Cardiac atrium fibroblast (primary cell): ENCODE measurements around the gene LAMTOR2. TPM values are rescaled to one million over a fixed set of nuclear protein-coding genes. Genes with fewer than 3 reads are reported as not detected.

Experiments
- total RNA-seq: library from RNA; depleted of rRNA; stranded (reverse); fragments of >200 nt; gene quantifications from 2 replicates; pipeline ENCODE4 v1.2.3, GENCODE V29; 2015

LAMTOR2 gene
- total RNA-seq = 57.0 and 75.0 TPM in 2 replicates

DNA sequence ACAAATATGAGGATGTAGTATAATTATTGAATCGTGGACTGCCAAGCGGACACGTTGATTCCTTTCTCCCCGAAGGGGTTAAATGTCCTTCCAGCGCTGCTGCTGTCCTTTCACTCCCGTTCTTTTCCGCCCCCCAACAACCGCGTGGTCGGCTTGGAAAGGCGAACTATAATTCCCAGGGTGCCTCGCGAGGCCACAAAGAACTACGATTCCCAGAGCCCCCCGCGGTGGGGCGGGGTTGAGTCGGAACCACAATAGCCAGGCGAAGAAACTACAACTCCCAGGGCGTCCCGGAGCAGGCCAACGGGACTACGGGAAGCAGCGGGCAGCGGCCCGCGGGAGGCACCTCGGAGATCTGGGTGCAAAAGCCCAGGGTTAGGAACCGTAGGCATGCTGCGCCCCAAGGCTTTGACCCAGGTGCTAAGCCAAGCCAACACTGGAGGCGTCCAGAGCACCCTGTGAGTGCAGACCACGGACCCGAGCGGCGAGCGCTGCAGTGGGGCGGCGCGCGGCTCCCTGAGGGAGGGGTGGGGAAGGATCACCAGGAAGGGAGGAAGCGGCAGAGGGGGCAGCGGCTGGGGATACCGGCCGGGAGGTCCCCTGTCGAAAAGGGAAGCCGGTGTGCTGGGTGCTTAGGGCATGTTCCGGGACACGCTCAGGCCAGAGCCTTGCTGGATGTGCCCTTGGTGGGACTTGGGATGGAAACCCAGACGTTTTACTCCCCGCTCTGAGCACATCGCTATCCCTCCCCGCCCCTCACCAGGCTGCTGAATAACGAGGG is at the start of gene LAMTOR2:
Gene LAMTOR2 (plus strand): TSS at position 283 of the 781 bp plus-strand sequence. CDS start 108 bp downstream, at position 391.

DNA sequence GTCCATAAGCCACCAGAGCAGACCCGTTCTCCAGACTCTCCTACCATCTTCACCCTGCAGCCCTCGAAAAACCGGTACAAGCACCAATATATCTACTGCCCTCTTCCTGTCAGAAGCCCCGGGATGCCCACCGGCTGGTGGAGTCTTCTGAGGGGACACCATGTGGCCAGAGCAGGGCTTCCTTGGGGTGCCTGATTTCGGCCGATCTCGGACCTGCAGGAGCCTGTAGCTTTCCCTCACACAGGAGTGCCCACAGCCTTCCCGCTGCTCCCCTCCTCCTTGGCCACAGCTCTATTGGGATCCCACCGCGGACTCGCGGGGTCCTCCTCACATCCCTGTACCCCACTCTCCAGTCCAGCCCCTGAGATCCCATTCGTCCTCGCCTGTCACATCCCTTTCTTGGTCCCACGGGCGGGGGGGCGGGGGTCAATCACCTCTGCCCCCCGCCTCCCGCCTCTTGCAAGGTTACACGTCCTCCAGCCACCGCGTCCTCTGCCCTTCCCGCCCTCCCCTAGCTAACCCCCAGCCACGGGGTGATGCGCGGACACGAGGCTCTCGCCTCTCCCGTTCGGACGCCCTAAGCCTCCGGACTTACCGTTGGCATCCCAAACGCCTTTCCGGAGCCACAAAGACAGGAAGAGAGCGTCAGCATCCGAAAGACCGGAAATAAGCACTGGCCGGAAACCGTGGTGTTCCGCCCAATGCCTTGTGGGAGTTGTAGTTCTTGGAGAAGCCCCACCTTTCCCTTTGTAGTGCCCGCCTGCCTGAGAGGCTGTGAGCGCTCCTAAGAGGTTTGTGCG is 34.1 kb upstream of the LAMTOR2 start, which contains the start of gene SSR2:
Gene SSR2 (minus strand): TSS at position 659 of the 800 bp plus-strand sequence. CDS start 784 bp downstream, outside the sequence.

DNA sequence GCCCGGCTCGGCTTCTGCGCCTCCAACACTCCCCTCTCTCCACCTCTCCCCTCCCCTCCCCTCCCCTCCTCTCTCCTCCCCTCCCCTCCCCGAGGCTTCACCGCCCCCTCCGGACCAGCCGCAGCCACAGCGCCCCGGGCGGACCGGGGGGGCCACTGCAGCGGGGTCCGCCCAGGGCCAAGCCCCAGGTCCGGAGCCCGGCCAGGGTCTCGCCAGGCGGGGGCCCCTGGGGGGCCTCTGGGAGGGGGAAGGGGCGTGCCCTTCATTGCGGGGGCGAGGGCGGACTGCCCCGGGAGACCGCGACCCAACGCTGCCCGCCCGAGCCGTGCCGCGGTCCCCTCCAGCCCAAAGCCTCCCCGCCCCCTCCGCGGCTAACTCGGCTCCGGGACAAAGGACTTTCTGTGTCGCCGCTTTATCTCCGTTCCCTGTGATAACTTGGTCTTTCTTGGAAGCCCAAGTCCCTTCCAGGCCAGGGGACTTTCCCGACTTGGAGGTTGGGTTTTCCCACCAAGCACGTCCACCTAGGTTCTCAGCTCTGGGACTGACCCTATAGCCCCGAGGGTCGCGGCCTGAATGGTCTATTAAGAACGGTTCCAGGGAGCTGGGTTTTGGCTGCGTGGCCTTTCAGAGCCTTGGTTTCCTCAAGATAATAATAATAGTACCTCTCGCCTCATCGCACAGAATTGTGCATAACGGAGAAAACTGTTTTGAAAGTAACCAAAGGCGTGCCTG is 648 bp upstream of the LAMTOR2 start, which contains the start of gene UBQLN4:
Gene UBQLN4 (minus strand): TSS at position 31 of the 732 bp plus-strand sequence. CDS start 97 bp downstream, outside the sequence.

DNA sequence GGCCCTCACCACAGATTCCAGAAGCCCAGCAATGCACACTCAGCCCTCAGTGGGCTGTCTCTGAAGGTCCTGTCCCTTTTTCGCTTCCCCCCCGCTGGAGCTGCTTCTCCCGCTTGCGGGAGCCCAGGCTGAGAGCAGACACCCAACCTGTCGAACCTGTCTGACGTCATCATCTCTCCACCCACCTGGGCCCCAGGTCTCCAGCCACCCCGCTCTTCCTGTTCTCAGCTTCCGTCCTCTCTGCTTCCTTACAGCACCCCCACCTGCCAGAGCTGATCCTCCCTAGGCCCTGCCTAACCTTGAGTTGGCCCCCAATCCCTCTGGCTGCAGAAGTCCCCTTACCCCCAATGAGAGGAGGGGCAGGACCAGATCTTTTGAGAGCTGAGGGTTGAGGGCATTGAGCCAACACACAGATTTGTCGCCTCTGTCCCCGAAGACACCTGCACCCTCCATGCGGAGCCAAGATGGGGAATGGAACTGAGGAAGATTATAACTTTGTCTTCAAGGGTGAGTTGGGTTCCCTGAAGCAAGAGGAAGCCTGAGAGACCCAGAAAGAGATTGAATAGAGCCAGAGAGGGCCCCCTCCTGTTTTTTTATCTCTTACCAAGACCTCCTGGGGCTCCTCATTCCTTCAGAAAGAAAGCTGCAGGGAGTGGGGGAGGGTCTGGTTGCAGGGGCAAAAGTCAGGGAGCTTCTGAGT is 6.5 kb downstream of the LAMTOR2 start, which contains the start of gene RAB25:
Gene RAB25 (plus strand): TSS at position 224 of the 700 bp plus-strand sequence. CDS start 241 bp downstream, at position 465.

DNA sequence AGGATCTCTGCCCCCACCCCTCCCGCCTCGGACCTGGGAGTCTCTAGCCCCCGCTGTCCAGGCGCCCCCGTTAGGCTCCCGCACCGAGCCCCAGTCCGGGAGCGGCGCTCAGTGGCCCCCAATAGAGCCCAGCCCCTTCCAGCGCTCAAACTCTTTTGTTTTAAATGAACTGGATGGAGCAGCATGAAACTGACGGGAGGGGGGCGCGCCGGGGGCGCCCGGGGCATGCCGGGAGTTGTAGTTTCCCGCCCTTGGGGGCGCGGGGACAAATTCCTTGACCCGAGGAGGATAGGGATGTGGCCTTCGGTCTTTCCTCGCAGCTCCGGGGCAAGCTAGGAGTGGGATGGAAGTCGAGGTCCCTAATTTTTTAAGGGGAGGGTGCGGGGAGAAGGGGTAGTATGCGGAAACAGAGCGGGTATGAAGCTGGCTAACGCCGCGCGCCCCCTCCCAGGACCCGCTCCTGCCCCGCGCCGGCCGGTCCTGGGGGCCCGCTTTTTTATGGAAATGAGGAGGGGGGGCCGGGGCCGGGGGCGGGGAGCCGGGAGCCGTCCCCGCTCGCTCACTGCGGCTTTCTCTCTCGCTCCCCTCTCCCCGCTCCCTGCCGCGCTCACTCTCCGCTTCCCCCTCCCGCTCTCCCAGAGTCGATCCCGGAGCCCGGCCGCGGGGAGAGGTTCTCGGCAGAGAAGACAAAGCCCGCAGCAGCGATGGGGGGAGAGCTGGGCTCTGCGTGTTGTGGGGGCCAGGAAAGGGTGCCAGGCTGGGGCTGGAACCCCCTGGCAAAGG is 27.9 kb downstream of the LAMTOR2 start, which contains the start of gene MEX3A:
Gene MEX3A (minus strand): TSS at position 157 of the 783 bp plus-strand sequence. CDS start 467 bp downstream, outside the sequence.

Other genes with a start within 250 kb of the LAMTOR2 start
- gene GON4L, start 197.6 kb upstream of the LAMTOR2 start, total RNA-seq = 17.8 and 19.5 TPM in 2 replicates
- gene SYT11, start 195.2 kb upstream of the LAMTOR2 start, total RNA-seq = 6.0 and 9.6 TPM in 2 replicates
- 13.5 and 24.3 TPM in 2 replicates for gene RIT1, start 143.4 kb upstream of the LAMTOR2 start, total RNA-seq
- gene KHDC4, start 120.4 kb upstream of the LAMTOR2 start, total RNA-seq = 15.1 and 21.3 TPM in 2 replicates
- gene RXFP4, start 113.1 kb upstream of the LAMTOR2 start, total RNA-seq = not detected in 2 replicates
- gene ARHGEF2, start 76.2 kb upstream of the LAMTOR2 start, total RNA-seq = 97.9 and 106 TPM in 2 replicates
- gene SSR2, start 33.8 kb upstream of the LAMTOR2 start, total RNA-seq = 543 and 603 TPM in 2 replicates
- 13.5 and 21.9 TPM in 2 replicates for gene UBQLN4, start 984 bp upstream of the LAMTOR2 start, total RNA-seq
- not detected in 2 replicates for gene RAB25, start 6.4 kb downstream of the LAMTOR2 start, total RNA-seq
- 0.18 and 0.81 TPM in 2 replicates for gene MEX3A, start 27.7 kb downstream of the LAMTOR2 start, total RNA-seq
- 661 and 681 TPM in 2 replicates for gene LMNA, start 59.9 kb downstream of the LAMTOR2 start, total RNA-seq
- 0.54 TPM in 1 of 2 replicates, not detected in the other for gene SEMA4A, start 98.8 kb downstream of the LAMTOR2 start, total RNA-seq
- gene SLC25A44, start 139.3 kb downstream of the LAMTOR2 start, total RNA-seq = 11.9 and 13.8 TPM in 2 replicates
- 44.1 and 57.0 TPM in 2 replicates for gene PMF1, start 158.2 kb downstream of the LAMTOR2 start, total RNA-seq
- 1.4 TPM in 1 of 2 replicates, not detected in the other for gene BGLAP, start 187.4 kb downstream of the LAMTOR2 start, total RNA-seq
- gene PAQR6, start 193.3 kb downstream of the LAMTOR2 start, total RNA-seq = 0.32 and 1.6 TPM in 2 replicates
- gene SMG5, start 228.0 kb downstream of the LAMTOR2 start, total RNA-seq = 38.8 and 39.7 TPM in 2 replicates
- gene TMEM79, start 229.5 kb downstream of the LAMTOR2 start, total RNA-seq = 0.90 and 1.1 TPM in 2 replicates
- gene GLMP, start 240.9 kb downstream of the LAMTOR2 start, total RNA-seq = 71.4 and 85.6 TPM in 2 replicates
- gene VHLL, start 244.5 kb downstream of the LAMTOR2 start, total RNA-seq = not detected in 2 replicates